ENCODE measurements around the gene TRPC4AP. TPM values are rescaled to one million over a fixed set of nuclear protein-coding genes. Genes with fewer than 3 reads are reported as not detected.

The TRPC4AP gene
- total RNA-seq, 1 experiment from 2014 or later: 48.6 TPM

- peak; percentile 58 for ATAC-seq
- Histone ChIP-seq H3K36me3 (ENCODE audit: control insufficient read depth in 1 of 2, insufficient read depth in 2 of 2, low read length in 2 of 2) (peaks cover 10 to 20% of the 10 kb centered on the region in 2 experiments; a peak in 3 of 4 replicates), H3K4me2 (ENCODE audit: low read length) (no peak overlapping the region), H3K27me3 (ENCODE audit: insufficient read depth, low read length) (no peaks in the 10 kb centered on the region), H3K9me3 (ENCODE audit: control insufficient read depth in 1 of 2, insufficient read depth in 1 of 2, low read depth in 1 of 2, low read length in 2 of 2) (no peaks in the 10 kb centered on the region), H2AFZ (ENCODE audit: low read depth, low read length, poor library complexity, severe bottlenecking) (no peak overlapping the region), H3K4me1 (ENCODE audit: control insufficient read depth in 1 of 2, insufficient read depth in 2 of 2, low read length in 2 of 2) (no peaks in the 10 kb centered on the region), H3K79me2 (ENCODE audit: insufficient read depth, low read length) (no peaks in the 10 kb centered on the region), H3K4me3 (replicated peaks in 1 of 2; ENCODE audit: low read depth in 1 of 2, low read length in 2 of 2) (no peak overlapping the region), H3K27ac (ENCODE audit: low read depth, low read length) (no peak overlapping the region), H3K9me2 (ENCODE audit: insufficient read depth) (no peaks in the 10 kb centered on the region), H3K9ac (ENCODE audit: low read length) (no peak overlapping the region), H4K20me1 (ENCODE audit: insufficient read depth) (no peaks in the 10 kb centered on the region)
- TF ChIP-seq CTCF (IDR thresholded peaks at IDR 0.05 in 2 of 3, conservative IDR thresholded peaks at IDR 0.05 in 1 of 3; ENCODE audit: borderline replicate concordance in 1 of 3, insufficient read depth in 1 of 3, low read depth in 2 of 3, low read length in 2 of 3): peak in 2 of 3 experiments; percentile 45 to 48; a peak in 4 of 6 replicates
- TF ChIP-seq YY1 (IDR thresholded peaks at IDR 0.05; ENCODE audit: extremely low read depth, insufficient replicate concordance, low read depth, low read length): no peak
- peak; percentile 39; the same call in 1 of the 2 replicates for TF ChIP-seq RAD21 (IDR thresholded peaks at IDR 0.05; ENCODE audit: low read depth)
- no peak for TF ChIP-seq TCF7L2 (IDR thresholded peaks at IDR 0.05; ENCODE audit: borderline replicate concordance, extremely low read depth, insufficient read depth, insufficient read length)
- ChIA-PET CTCF (interaction anchor here (3.0 kb wide), 1 partner anchor 129 kb away, joined by 19 read pairs; the partner anchor contains the start of gene GGT7), POLR2A (interaction anchor here (1.1 kb wide), 1 partner anchor 125 kb away, joined by 3 read pairs; the partner anchor contains the start of gene ACSS2), RAD21 (ENCODE audit: low non-redundant PET in 1 of 2, low total read pairs in 2 of 2, uncharacterized antibody in 2 of 2, unreplicated experiment in 2 of 2) (interaction anchor here (1.0 to 1.6 kb wide), 3 partner anchors 128 kb away, joined by 3 to 8 read pairs (median 5); no protein-coding TSS in a partner anchor)
- intact Hi-C loops (cut with micrococcal nuclease): no loop called here
- BruUV-seq (replicated peaks): no TSS peak
- DNase-seq (ENCODE audit: low read depth, low spot score): no peak
These were observed 90.8 kb downstream of the TRPC4AP start for GRCh38 chr20:35001596-35002362.
